WTC11 (cell line): Measurements from ENCODE around the gene HSPH1. TPM values are rescaled to one million over a fixed set of nuclear protein-coding genes. Genes with fewer than 3 reads are reported as not detected.
A peak's percentile ranks its signal among the peaks of the same experiment; 100 is the strongest.

Experiments used
- ATAC-seq: fragments of 200-7000 bp; cut with Tn5 transposase; 2 replicates; pipeline ENCODE4 v1.10.0; 2021; ENCODE audit warnings: mild to moderate bottlenecking, moderate library complexity
- CTCF ChIA-PET: fragments of 300-600 bp; sonication (Branson Sonifier 250); formaldehyde crosslinking; loops from one replicate; lab custom pipeline; 2021; ENCODE audit warnings: antibody characterized with exemption; lab: Charles Lee
- POLR2A ChIA-PET: fragments of 350-600 bp; sonication (Branson Sonifier 250); formaldehyde crosslinking; loops from one replicate; lab custom pipeline; 2021; ENCODE audit warnings: antibody characterized with exemption; lab: Charles Lee
- DNase-seq: peaks from one replicate; pipeline ENCODE4 v3.0.0; 2021; ENCODE audit warnings: low spot score
- H3K27ac Mint-ChIP-seq: 2 replicates; pipeline ENCODE4 v1.8.0; 2021; ENCODE audit warnings: mixed read lengths
- H3K27me3 Mint-ChIP-seq: 2 replicates; pipeline ENCODE4 v1.8.0; 2021; ENCODE audit warnings: low read depth, mild to moderate bottlenecking, moderate library complexity, mixed read lengths
- H3K36me3 Mint-ChIP-seq: 2 replicates; pipeline ENCODE4 v1.8.0; 2021; ENCODE audit warnings: mixed read lengths
- H3K4me1 Mint-ChIP-seq: 2 replicates; pipeline ENCODE4 v1.8.0; 2022; ENCODE audit warnings: mixed read lengths
- H3K4me3 Mint-ChIP-seq: 2 replicates; pipeline ENCODE4 v1.8.0; 2021; ENCODE audit warnings: mild to moderate bottlenecking, moderate library complexity, mixed read lengths
- H3K9me3 Mint-ChIP-seq: 2 replicates; pipeline ENCODE4 v1.8.0; 2021; ENCODE audit warnings: mixed read lengths
- GRHL2 ChIP-seq: fragments of 250-450 bp; sonication (Bioruptor Pico); IDR thresholded peaks from 2 replicates; pipeline ENCODE4 v1.8.0; 2022; ENCODE audit warnings: mild to moderate bottlenecking, moderate library complexity; ENCODE audit not compliant: insufficient replicate concordance, severe bottlenecking
- GTF2I ChIP-seq: fragments of 250-450 bp; sonication (Bioruptor Pico); conservative IDR thresholded peaks from 2 replicates; pipeline ENCODE4 v1.4.0; 2021; ENCODE audit warnings: mild to moderate bottlenecking
- HMGA2 ChIP-seq: fragments of 250-450 bp; sonication (Bioruptor Pico); IDR thresholded peaks from 2 replicates; pipeline ENCODE4 v1.4.0; 2021; ENCODE audit warnings: mild to moderate bottlenecking, moderate library complexity
- MAX ChIP-seq: sonication (generic); formaldehyde crosslinking; IDR thresholded peaks from 2 replicates; pipeline ENCODE4 v1.8.0; 2022; ENCODE audit warnings: mild to moderate bottlenecking, missing genetic modification reagents
- MLX ChIP-seq: sonication (generic); formaldehyde crosslinking; IDR thresholded peaks from 2 replicates; pipeline ENCODE4 v1.8.1; 2023; ENCODE audit warnings: mild to moderate bottlenecking, missing genetic modification reagents, moderate library complexity
- NFE2L1 ChIP-seq: sonication (generic); formaldehyde crosslinking; IDR thresholded peaks from 2 replicates; pipeline ENCODE4 v1.8.1; 2023; ENCODE audit warnings: missing genetic modification reagents
- NR2C2 ChIP-seq: sonication (generic); formaldehyde crosslinking; IDR thresholded peaks from 2 replicates; pipeline ENCODE4 v1.8.0; 2022; ENCODE audit warnings: mild to moderate bottlenecking, missing genetic modification reagents
- NR3C1 ChIP-seq: sonication (generic); formaldehyde crosslinking; conservative IDR thresholded peaks from 2 replicates; pipeline ENCODE4 v1.8.1; 2023; ENCODE audit warnings: low read depth, mild to moderate bottlenecking, missing genetic modification reagents
- SOX15 ChIP-seq: fragments of 250-450 bp; sonication (Bioruptor Pico); IDR thresholded peaks from 2 replicates; pipeline ENCODE4 v1.9.0; 2021; ENCODE audit warnings: mild to moderate bottlenecking
- USF1 ChIP-seq: sonication (generic); formaldehyde crosslinking; IDR thresholded peaks from 2 replicates; pipeline ENCODE4 v1.8.0; 2022; ENCODE audit warnings: mild to moderate bottlenecking, missing genetic modification reagents
- ZBTB21 ChIP-seq: sonication (generic); formaldehyde crosslinking; IDR thresholded peaks from 2 replicates; pipeline ENCODE4 v1.8.1; 2023; ENCODE audit warnings: mild to moderate bottlenecking, missing genetic modification reagents, borderline replicate concordance
- ZNF121 ChIP-seq: sonication (generic); formaldehyde crosslinking; IDR thresholded peaks from 2 replicates; pipeline ENCODE4 v1.8.0; 2023; ENCODE audit warnings: missing genetic modification reagents
- ZNF281 ChIP-seq: sonication (generic); formaldehyde crosslinking; IDR thresholded peaks from 2 replicates; pipeline ENCODE4 v1.8.0; 2023; ENCODE audit warnings: mild to moderate bottlenecking, missing genetic modification reagents
- ZNF416 ChIP-seq: fragments of 250-450 bp; sonication (Bioruptor Pico); IDR thresholded peaks from 2 replicates; pipeline ENCODE4 v1.9.0; 2021; ENCODE audit warnings: mild to moderate bottlenecking, inconsistent platforms
- ZNF423 ChIP-seq: fragments of 250-450 bp; sonication (Bioruptor Pico); IDR thresholded peaks from 2 replicates; pipeline ENCODE4 v2.1.2; 2022; ENCODE audit warnings: mild to moderate bottlenecking, moderate library complexity
- total RNA-seq: library from RNA; stranded (reverse); gene quantifications from 3 replicates; pipeline ENCODE4 v1.2.3, GENCODE V29; 2021
- TF ChIP-seq, protein P1 (sequence below): fragments of 250-450 bp; sonication (Bioruptor Pico); IDR thresholded peaks from 2 replicates; pipeline ENCODE4 v1.9.0; 2021; ENCODE audit warnings: mild to moderate bottlenecking, borderline replicate concordance
- TF ChIP-seq, protein P2 (sequence below): sonication (generic); formaldehyde crosslinking; IDR thresholded peaks from 2 replicates; pipeline ENCODE4 v1.8.1; 2022; ENCODE audit warnings: low read depth, mild to moderate bottlenecking, moderate library complexity, missing genetic modification reagents, borderline replicate concordance

The HSPH1 gene
- total RNA-seq, 1 experiment from 2014 or later: 114 TPM

DNA sequence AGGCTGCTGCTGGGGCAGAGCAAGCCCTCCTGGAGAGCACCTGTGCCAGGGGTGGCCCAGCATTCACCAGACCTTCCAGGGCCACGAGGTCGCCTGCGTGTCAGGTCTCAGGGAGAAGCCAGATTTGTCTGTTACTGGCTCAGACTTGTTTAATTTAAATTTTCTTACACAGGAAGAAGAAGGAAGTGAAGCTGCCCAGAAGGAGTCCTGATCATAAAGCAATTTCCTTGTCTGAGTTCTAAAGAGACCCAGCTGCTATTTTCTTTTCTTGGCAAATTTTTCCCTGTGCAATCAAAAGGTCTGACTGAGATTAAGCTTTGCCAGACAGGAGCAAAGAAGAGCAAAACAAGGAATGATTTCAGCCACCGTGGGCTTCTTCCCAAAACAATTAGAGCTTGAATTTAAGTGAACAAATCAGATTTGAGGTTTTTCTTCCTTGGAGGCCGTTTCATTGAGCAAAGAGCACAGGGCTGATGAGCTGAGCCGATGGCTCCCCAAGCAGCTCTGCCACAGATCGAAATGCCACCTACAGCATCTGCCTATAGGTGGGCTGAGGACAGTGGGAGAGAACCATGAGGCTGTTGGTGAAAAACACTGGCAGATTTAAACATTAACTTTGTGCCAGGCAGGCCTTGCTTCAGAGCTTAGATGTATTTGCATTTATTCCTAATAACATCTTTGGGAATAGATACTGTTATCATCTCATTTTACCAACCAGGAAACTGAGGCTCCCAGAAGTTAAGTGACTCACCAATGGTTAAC, 40.1 kb downstream of the HSPH1 start:
- no peak for TF ChIP-seq USF1
- TF ChIP-seq MLX (CRISPR knock-in tag): no peak
- TF ChIP-seq, all 79 proteins: peak for 0
- Mint-ChIP-seq H3K36me3 (no peaks in the 10 kb centered on the region), H3K27ac (no peak overlapping the region), H3K4me1 (peaks cover 16% of the 10 kb centered on the region), H3K27me3 (no peaks in the 10 kb centered on the region), H3K4me3 (no peak overlapping the region), H3K9me3 (peaks cover 10% of the 10 kb centered on the region)
- DNase-seq (no peak), ATAC-seq (no peak)
- ChIA-PET CTCF (interaction anchor here (0.6 kb wide), 1 partner anchor 728 kb away, joined by 3 read pairs; no protein-coding TSS in a partner anchor), POLR2A (interaction anchor here (0.8 kb wide), 1 partner anchor 10 kb away, joined by 3 read pairs; no protein-coding TSS in a partner anchor)

GRCh38 chr13:31119966-31120700, 41.6 kb downstream of the HSPH1 start:
- DNase-seq (no peak), ATAC-seq (no peak)
- no peak overlapping the region for H3K27ac Mint-ChIP-seq
- H3K9me3 Mint-ChIP-seq: peaks cover 4% of the 10 kb centered on the region; the same call in 1 of the 2 replicates
- peak; percentile 37; the same call in 1 of the 2 replicates for TF ChIP-seq ZNF423 (CRISPR knock-in tag)
- no peak for TF ChIP-seq ZNF121 (CRISPR knock-in tag)
- TF ChIP-seq, protein P1, sequence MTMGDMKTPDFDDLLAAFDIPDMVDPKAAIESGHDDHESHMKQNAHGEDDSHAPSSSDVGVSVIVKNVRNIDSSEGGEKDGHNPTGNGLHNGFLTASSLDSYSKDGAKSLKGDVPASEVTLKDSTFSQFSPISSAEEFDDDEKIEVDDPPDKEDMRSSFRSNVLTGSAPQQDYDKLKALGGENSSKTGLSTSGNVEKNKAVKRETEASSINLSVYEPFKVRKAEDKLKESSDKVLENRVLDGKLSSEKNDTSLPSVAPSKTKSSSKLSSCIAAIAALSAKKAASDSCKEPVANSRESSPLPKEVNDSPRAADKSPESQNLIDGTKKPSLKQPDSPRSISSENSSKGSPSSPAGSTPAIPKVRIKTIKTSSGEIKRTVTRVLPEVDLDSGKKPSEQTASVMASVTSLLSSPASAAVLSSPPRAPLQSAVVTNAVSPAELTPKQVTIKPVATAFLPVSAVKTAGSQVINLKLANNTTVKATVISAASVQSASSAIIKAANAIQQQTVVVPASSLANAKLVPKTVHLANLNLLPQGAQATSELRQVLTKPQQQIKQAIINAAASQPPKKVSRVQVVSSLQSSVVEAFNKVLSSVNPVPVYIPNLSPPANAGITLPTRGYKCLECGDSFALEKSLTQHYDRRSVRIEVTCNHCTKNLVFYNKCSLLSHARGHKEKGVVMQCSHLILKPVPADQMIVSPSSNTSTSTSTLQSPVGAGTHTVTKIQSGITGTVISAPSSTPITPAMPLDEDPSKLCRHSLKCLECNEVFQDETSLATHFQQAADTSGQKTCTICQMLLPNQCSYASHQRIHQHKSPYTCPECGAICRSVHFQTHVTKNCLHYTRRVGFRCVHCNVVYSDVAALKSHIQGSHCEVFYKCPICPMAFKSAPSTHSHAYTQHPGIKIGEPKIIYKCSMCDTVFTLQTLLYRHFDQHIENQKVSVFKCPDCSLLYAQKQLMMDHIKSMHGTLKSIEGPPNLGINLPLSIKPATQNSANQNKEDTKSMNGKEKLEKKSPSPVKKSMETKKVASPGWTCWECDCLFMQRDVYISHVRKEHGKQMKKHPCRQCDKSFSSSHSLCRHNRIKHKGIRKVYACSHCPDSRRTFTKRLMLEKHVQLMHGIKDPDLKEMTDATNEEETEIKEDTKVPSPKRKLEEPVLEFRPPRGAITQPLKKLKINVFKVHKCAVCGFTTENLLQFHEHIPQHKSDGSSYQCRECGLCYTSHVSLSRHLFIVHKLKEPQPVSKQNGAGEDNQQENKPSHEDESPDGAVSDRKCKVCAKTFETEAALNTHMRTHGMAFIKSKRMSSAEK (CRISPR knock-in tag): no peak
- H3K27me3 Mint-ChIP-seq: no peaks in the 10 kb centered on the region
- no peaks in the 10 kb centered on the region for H3K36me3 Mint-ChIP-seq
- ChIA-PET CTCF (interaction anchor here (1.2 kb wide), 1 partner anchor 68 kb away, joined by 6 read pairs; no protein-coding TSS in a partner anchor), POLR2A (interaction anchor here (0.5 kb wide), 1 partner anchor 43 kb away, joined by 3 read pairs; no protein-coding TSS in a partner anchor)
- no peak overlapping the region for H3K4me3 Mint-ChIP-seq
- peaks cover 26% of the 10 kb centered on the region for H3K4me1 Mint-ChIP-seq

DNA sequence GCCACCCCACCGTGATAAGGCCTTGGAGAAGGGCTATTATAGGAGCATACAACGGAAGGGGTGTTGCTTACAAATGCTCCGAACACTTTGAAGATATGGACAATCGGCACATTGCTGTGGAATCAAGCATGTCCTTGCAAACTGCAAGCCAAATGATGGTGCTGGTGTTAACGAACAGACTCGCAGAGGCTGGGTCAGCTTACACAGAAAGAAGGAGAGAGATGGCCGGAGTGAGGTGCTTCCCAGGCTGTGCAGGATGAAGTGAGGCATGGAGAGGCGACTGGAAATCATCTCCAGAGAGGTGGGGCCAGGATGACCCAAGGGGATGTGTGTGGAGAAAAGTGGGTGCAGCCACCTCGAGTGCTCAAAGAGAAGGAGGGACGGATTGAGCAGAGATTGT, 42.2 kb downstream of the HSPH1 start:
- CTCF ChIA-PET: interaction anchor here (1.2 kb wide), 1 partner anchor 67 kb away, joined by 6 read pairs; no protein-coding TSS in a partner anchor
- no peak overlapping the region for H3K4me3 Mint-ChIP-seq
- peaks cover 4% of the 10 kb centered on the region; the same call in 1 of the 2 replicates for H3K9me3 Mint-ChIP-seq
- no peak overlapping the region for H3K27ac Mint-ChIP-seq
- H3K4me1 Mint-ChIP-seq: peaks cover 28% of the 10 kb centered on the region
- ATAC-seq: no peak
- POLR2A ChIA-PET: interaction anchor here (0.5 kb wide), 1 partner anchor 43 kb away, joined by 3 read pairs; no protein-coding TSS in a partner anchor
- H3K36me3 Mint-ChIP-seq: no peaks in the 10 kb centered on the region
- DNase-seq: no peak
- no peaks in the 10 kb centered on the region for H3K27me3 Mint-ChIP-seq
- TF ChIP-seq MAX (CRISPR knock-in tag): no peak
- TF ChIP-seq, protein P2, sequence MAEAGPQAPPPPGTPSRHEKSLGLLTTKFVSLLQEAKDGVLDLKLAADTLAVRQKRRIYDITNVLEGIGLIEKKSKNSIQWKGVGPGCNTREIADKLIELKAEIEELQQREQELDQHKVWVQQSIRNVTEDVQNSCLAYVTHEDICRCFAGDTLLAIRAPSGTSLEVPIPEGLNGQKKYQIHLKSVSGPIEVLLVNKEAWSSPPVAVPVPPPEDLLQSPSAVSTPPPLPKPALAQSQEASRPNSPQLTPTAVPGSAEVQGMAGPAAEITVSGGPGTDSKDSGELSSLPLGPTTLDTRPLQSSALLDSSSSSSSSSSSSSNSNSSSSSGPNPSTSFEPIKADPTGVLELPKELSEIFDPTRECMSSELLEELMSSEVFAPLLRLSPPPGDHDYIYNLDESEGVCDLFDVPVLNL (CRISPR knock-in tag): no peak
- no peak for TF ChIP-seq NR2C2 (CRISPR knock-in tag)
- no peak for TF ChIP-seq NFE2L1
- no peak for TF ChIP-seq ZNF416 (CRISPR knock-in tag)
- no peak for TF ChIP-seq ZNF281 (CRISPR knock-in tag)
- TF ChIP-seq ZBTB21: no peak
- TF ChIP-seq SOX15 (CRISPR knock-in tag): no peak
- TF ChIP-seq GRHL2 (CRISPR knock-in tag): no peak
- TF ChIP-seq HMGA2 (CRISPR knock-in tag): no peak
- TF ChIP-seq ZNF423 (CRISPR knock-in tag): no peak
- no peak for TF ChIP-seq NR3C1 (CRISPR knock-in tag)
- no peak for TF ChIP-seq GTF2I (CRISPR knock-in tag)
